ENCODE results near the gene TRMT61A. TPM values are rescaled to one million over a fixed set of nuclear protein-coding genes. Genes with fewer than 3 reads are reported as not detected.

Gene TRMT61A
- total and polyA plus RNA-seq, 2 of the 4 experiments (the other 2 are of a cell fraction) = 5.7 to 16.2 TPM

- ChIA-PET CTCF (no interaction called here), POLR2A (ENCODE audit: unreplicated experiment) (no interaction called here)
- Histone ChIP-seq H3K4me1 (ENCODE audit: control insufficient read depth, insufficient read depth, low read length) (peaks cover 11% of the 10 kb centered on the region), H3K4ac (ENCODE audit: low read depth, low read length) (no peak overlapping the region), H2BK20ac (ENCODE audit: low read depth, low read length) (no peak overlapping the region), H4K20me1 (ENCODE audit: insufficient read depth, low read length) (peaks cover 26% of the 10 kb centered on the region), H3K9me3 (ENCODE audit: control insufficient read depth, insufficient read depth, low read length) (no peaks in the 10 kb centered on the region), H2BK120ac (ENCODE audit: low read depth, low read length) (no peak overlapping the region), H3K27me3 (ENCODE audit: control insufficient read depth, insufficient read depth, low read length) (no peaks in the 10 kb centered on the region), H2AK9ac (replicated peaks; ENCODE audit: low read depth, low read length, poor library complexity) (no peak overlapping the region), H4K5ac (ENCODE audit: low read depth, low read length) (no peak overlapping the region), H3K4me3 (ENCODE audit: insufficient read depth, low read depth, low read length) (no peak overlapping the region), H3K9me1 (ENCODE audit: insufficient read depth, low read length) (peaks cover 13% of the 10 kb centered on the region), H4K91ac (ENCODE audit: insufficient read depth, low read depth, low read length) (no peak overlapping the region), H4K8ac (ENCODE audit: low read depth in 2 of 2, low read length in 2 of 2) (no peak overlapping the region), H3K27ac (ENCODE audit: insufficient read depth, low read length) (no peak overlapping the region), H3K4me2 (ENCODE audit: low read depth, low read length) (no peak overlapping the region), H3K23ac (ENCODE audit: low read depth, low read length) (no peak overlapping the region), H3K9ac (ENCODE audit: low read depth, low read length) (no peak overlapping the region), H3K14ac (replicated peaks; ENCODE audit: low read depth, low read length) (no peak overlapping the region), H2AFZ (replicated peaks; ENCODE audit: low read length, poor library complexity) (no peak overlapping the region), H3K79me1 (ENCODE audit: low read depth in 1 of 2, low read length in 2 of 2) (peaks cover 0 to 44% of the 10 kb centered on the region in 2 experiments; a peak in 3 of 4 replicates), H3K56ac (ENCODE audit: extremely low read depth, insufficient read depth, low read length) (no peak overlapping the region), H2BK15ac (ENCODE audit: low read depth, low read length) (no peak overlapping the region), H3K18ac (ENCODE audit: low read depth, low read length) (no peak overlapping the region), H2BK5ac (ENCODE audit: low read depth, low read length, poor library complexity, severe bottlenecking) (no peak overlapping the region), H3K36me3 (ENCODE audit: control insufficient read depth, insufficient read depth, low read length) (peaks cover 12% of the 10 kb centered on the region; the same call in 1 of the 2 replicates), H2AK5ac (ENCODE audit: low read depth, low read length) (no peak overlapping the region)
- no peak for DNase-seq
- in situ Hi-C loops (cut with MboI; ENCODE audit: low sequenced_read_pairs) (no loop called here), dilution Hi-C loops (cut with HindIII; ENCODE audit: low sequenced_read_pairs, unreplicated experiment) (no loop called here), intact Hi-C loops (cut with micrococcal nuclease) (no loop called here)
- WGBS, 2 experiments (ENCODE audit: extremely low coverage in 2 of 2, insufficient read length in 1 of 2) = 71% methylated on average over 2 of the region's 11 CpGs; no CpG with 5 or more reads in 1 of the 2 experiments
- TF ChIP-seq MXI1 (IDR thresholded peaks at IDR 0.05; ENCODE audit: borderline replicate concordance, low read depth, low read length) (no peak), BHLHE40 (IDR thresholded peaks at IDR 0.05; ENCODE audit: low read depth, low read length) (no peak), FOS (IDR thresholded peaks at IDR 0.05; ENCODE audit: low read depth, low read length) (no peak), MAZ (IDR thresholded peaks at IDR 0.05; ENCODE audit: borderline replicate concordance, low read depth, low read length) (no peak), RFX5 (IDR thresholded peaks at IDR 0.05; ENCODE audit: low read depth, low read length) (no peak), NFE2L2 (IDR thresholded peaks at IDR 0.05; ENCODE audit: low read depth, low read length) (no peak), MAFK (IDR thresholded peaks at IDR 0.05; ENCODE audit: low read depth, low read length) (no peak), RCOR1 (IDR thresholded peaks at IDR 0.05; ENCODE audit: insufficient replicate concordance, low read length) (no peak)
- ATAC-seq (ENCODE audit: low read depth) = no peak
- no TSS peak for BruUV-seq (replicated peaks)
Measured at GRCh38 chr14:103530831-103531230, 1.8 kb downstream of the TRMT61A start.
